ENCODE results near the gene ADAMTS16.

DNA sequence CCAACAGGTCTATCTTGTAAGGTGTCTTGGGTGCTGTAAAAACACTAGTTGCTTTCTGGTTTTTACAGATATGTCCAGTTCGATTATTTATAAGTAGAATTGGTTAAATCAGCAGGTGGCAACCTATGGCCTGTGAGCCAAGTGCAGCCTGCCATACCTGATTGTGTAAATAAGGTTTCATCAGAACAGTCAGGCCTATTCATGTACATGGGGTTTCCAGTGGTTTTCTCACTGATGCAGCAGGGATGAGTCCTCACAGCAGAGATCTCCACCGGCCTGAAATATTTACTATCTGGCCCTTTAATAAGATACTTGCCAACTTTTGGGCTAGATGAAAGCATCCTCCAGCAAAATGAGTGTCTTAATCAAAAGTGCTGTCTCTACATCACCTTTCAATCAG is 149.4 kb downstream of the ADAMTS16 start:
- TF ChIP-seq, protein P1, sequence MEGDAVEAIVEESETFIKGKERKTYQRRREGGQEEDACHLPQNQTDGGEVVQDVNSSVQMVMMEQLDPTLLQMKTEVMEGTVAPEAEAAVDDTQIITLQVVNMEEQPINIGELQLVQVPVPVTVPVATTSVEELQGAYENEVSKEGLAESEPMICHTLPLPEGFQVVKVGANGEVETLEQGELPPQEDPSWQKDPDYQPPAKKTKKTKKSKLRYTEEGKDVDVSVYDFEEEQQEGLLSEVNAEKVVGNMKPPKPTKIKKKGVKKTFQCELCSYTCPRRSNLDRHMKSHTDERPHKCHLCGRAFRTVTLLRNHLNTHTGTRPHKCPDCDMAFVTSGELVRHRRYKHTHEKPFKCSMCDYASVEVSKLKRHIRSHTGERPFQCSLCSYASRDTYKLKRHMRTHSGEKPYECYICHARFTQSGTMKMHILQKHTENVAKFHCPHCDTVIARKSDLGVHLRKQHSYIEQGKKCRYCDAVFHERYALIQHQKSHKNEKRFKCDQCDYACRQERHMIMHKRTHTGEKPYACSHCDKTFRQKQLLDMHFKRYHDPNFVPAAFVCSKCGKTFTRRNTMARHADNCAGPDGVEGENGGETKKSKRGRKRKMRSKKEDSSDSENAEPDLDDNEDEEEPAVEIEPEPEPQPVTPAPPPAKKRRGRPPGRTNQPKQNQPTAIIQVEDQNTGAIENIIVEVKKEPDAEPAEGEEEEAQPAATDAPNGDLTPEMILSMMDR (IDR thresholded peaks at IDR 0.05): no peak
- TF ChIP-seq POLR2A (IDR thresholded peaks at IDR 0.05): no peak
